Tibial nerve (tissue), 4 donors: ENCODE results near the gene PPHLN1. TPM values are rescaled to one million over a fixed set of nuclear protein-coding genes. Genes with fewer than 3 reads are reported as not detected.
A peak's percentile ranks its signal among the peaks of the same experiment; 100 is the strongest.

ENCODE experiments used
- DNase-seq, 2 donors: peaks; one replicate each; pipeline ENCODE4 v3.0.0-alpha.2; 2019; ENCODE audit warnings: low spot score in 2 of 2
- H3K27ac ChIP-seq, 4 donors: fragments of 200-600 bp; sonication (generic) in 3 of 4; one replicate each; pipeline ENCODE4 v1.5.1; 2017 to 2019; ENCODE audit warnings: mild to moderate bottlenecking in 1 of 4
- H3K27me3 ChIP-seq, 2 donors: fragments of 200-600 bp; sonication (generic) in 1 of 2; one replicate each; pipeline versions ENCODE4 v1.5.1 to v1.6.0; 2017 to 2019
- H3K36me3 ChIP-seq, 3 donors: fragments of 200-600 bp; sonication (generic); one replicate each; pipeline ENCODE4 v1.5.1; 2018 to 2019
- H3K4me1 ChIP-seq, 4 donors: fragments of 200-600 bp; sonication (generic) in 3 of 4; one replicate each; pipeline ENCODE4 v1.5.1; 2017 to 2019
- H3K4me3 ChIP-seq, 4 donors: fragments of 200-600 bp; sonication (generic) in 3 of 4; one replicate each; pipeline ENCODE4 v1.5.1; 2017 to 2019; ENCODE audit warnings: mild to moderate bottlenecking in 1 of 4, moderate library complexity in 1 of 4
- H3K9me3 ChIP-seq, 4 donors: fragments of 200-600 bp; sonication (generic) in 3 of 4; one replicate each; pipeline ENCODE4 v1.5.1; 2017 to 2019
- EP300 ChIP-seq, 2 donors: sonication (generic); formaldehyde crosslinking; IDR thresholded peaks; one replicate each; pipeline ENCODE4 v1.6.1; 2017; ENCODE audit warnings: antibody characterized with exemption in 2 of 2, mild to moderate bottlenecking in 1 of 2
- POLR2A ChIP-seq, 2 donors: fragments of 450-650 bp; IDR thresholded peaks; one replicate each; pipeline ENCODE4 v1.6.1; 2017; ENCODE audit warnings: antibody characterized with exemption in 2 of 2, mild to moderate bottlenecking in 2 of 2, moderate library complexity in 2 of 2
- WGBS, 2 donors: methylation state at CpG; one replicate each; pipeline ENCODE4 v1.1.5; 2018; 5-methylcytosine and 5-hydroxymethylcytosine counted together
- total RNA-seq, 4 donors: library from RNA; depleted of rRNA; stranded (reverse); fragments of >200 nt; gene quantifications; one replicate each; pipeline ENCODE4 v1.1.0, GENCODE V29; 2016
- TF ChIP-seq, protein P1 (sequence below), 5 experiments: fragments of 200-600 bp in 3 of 5; fragments of 450-650 bp in 2 of 5; sonication (generic) in 3 of 5; IDR thresholded peaks; one replicate each; pipeline ENCODE4 v1.5.1; 2016 to 2019; ENCODE audit warnings: antibody characterized with exemption in 5 of 5, mild to moderate bottlenecking in 3 of 5, moderate library complexity in 2 of 5

PPHLN1 gene
- total RNA-seq, 4 donors from 2014 or later, result 38.6 to 64.5 (median 51.7) TPM

DNA sequence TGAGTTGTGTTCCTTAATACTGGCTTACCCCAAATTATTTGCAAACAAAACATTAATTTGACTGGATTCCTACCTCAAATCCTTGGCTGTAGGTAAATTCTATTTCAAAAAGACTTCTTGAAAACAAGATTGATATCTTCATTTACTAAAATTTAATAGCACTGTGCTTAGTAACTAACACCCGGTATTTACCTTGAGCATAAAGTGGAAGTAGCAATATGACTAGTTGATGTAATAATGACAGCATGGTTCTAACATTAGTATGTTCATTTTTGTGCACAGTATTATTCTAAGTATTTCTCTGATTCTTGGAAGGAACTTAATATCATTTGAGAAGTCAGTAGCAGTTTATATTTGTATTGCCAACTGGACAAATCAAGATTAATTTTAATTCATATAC lies 96.8 kb downstream of the PPHLN1 start:
- TF ChIP-seq POLR2A (IDR thresholded peaks at IDR 0.05) (no peak), EP300 (IDR thresholded peaks at IDR 0.05) (no peak)
- TF ChIP-seq, protein P1, sequence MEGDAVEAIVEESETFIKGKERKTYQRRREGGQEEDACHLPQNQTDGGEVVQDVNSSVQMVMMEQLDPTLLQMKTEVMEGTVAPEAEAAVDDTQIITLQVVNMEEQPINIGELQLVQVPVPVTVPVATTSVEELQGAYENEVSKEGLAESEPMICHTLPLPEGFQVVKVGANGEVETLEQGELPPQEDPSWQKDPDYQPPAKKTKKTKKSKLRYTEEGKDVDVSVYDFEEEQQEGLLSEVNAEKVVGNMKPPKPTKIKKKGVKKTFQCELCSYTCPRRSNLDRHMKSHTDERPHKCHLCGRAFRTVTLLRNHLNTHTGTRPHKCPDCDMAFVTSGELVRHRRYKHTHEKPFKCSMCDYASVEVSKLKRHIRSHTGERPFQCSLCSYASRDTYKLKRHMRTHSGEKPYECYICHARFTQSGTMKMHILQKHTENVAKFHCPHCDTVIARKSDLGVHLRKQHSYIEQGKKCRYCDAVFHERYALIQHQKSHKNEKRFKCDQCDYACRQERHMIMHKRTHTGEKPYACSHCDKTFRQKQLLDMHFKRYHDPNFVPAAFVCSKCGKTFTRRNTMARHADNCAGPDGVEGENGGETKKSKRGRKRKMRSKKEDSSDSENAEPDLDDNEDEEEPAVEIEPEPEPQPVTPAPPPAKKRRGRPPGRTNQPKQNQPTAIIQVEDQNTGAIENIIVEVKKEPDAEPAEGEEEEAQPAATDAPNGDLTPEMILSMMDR (IDR thresholded peaks at IDR 0.05), result no peak
- Histone ChIP-seq H3K36me3 (no peaks in the 10 kb centered on the region), H3K27ac (peak overlapping the region in 1 of 4 donors; percentile 8), H3K27me3 (no peaks in the 10 kb centered on the region), H3K4me1 (peaks cover 0 to 22% (median 3%) of the 10 kb centered on the region in 4 donors), H3K9me3 (no peaks in the 10 kb centered on the region), H3K4me3 (no peak overlapping the region)
- WGBS, 2 donors, result 73 to 83% methylated on average over 1 of the region's 1 CpG
- DNase-seq, result no peak

DNA sequence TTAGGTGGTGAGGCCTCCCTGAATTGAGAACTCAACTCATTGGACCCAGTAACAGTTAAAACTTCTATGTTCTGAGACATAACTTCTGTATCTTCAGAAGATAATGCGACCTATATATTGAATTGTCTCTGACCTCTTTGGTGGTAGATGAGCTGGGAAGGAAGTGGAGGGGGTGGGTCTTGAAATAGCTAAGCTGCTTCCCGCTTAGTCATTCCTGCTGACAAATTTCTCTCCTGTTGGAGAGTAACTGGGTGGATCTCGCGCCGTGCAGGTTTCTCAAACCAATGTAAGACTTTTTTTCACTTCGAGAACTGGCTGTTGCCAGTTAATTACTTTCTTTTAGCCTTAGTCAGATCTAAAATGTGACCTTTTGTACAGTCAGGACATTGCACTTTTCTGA lies 100.8 kb downstream of the PPHLN1 start:
- 79 to 93% methylated on average over 6 of the region's 6 CpGs for WGBS, 2 donors
- H3K27me3 ChIP-seq, result no peaks in the 10 kb centered on the region
- no peak for TF ChIP-seq POLR2A (IDR thresholded peaks at IDR 0.05)
- no peak for TF ChIP-seq EP300 (IDR thresholded peaks at IDR 0.05)
- TF ChIP-seq, protein P1 (IDR thresholded peaks at IDR 0.05), result no peak
- no peaks in the 10 kb centered on the region for H3K36me3 ChIP-seq
- no peak for DNase-seq
- H3K4me3 ChIP-seq, result no peak overlapping the region
- no peaks in the 10 kb centered on the region for H3K9me3 ChIP-seq
- peaks cover 0 to 12% (median 2%) of the 10 kb centered on the region in 4 donors for H3K4me1 ChIP-seq
- no peak overlapping the region for H3K27ac ChIP-seq

DNA sequence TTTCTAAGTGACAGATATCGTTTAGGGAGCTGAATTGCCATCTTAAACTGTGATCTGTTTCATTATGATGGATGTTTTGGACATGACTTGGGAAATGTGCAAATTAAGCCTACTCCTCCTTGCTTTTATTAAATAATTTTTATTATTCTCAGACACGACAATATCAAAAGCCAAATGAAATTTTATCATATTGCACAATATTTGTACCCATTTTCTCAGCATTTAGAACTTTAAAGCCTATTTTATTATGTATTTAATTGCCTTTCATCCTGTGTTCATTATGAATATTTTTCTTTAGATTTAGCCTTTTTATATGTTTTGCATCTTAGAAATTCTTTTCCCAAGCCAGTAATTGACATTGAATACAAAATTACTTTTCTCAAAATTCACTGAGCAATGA lies 102.9 kb downstream of the PPHLN1 start:
- no peak overlapping the region for H3K4me3 ChIP-seq
- no peaks in the 10 kb centered on the region for H3K27me3 ChIP-seq
- TF ChIP-seq POLR2A (IDR thresholded peaks at IDR 0.05) (no peak), EP300 (IDR thresholded peaks at IDR 0.05) (no peak)
- TF ChIP-seq, protein P1 (IDR thresholded peaks at IDR 0.05), result no peak
- H3K36me3 ChIP-seq, result peaks cover 0 to 10% (median 0%) of the 10 kb centered on the region in 3 donors
- 57 to 60% methylated on average over 2 of the region's 2 CpGs for WGBS, 2 donors
- DNase-seq, result no peak
- no peak overlapping the region for H3K27ac ChIP-seq
- H3K9me3 ChIP-seq, result no peaks in the 10 kb centered on the region
- no peaks in the 10 kb centered on the region for H3K4me1 ChIP-seq

DNA sequence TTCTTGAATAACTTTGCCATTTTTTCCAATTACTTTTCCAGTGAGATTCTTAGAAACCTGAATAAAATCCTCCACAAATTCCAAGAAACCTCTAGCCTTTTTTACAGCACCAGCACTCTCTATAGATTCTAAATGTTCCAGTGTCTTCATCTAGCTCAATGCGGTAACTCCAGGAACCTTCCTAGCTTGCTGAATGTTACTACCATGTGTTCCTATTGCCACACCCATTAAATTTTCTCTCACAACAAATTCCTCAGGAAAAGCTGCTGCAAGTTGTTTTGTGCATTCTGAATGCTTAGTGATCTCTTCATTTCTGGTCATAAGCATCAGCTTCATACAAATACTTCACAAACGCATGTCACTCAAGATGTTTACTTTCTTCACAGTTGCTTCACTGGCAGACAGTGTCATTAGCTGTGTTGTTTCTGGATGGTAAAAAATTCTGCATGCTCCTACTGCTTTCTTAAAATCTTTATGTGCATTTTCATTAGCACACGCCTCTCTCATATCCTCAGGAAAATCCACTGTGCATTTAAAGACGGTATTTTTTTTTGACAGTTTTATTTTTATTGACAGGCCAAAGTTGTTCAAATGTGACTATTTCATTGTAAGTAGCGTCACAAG lies 106.7 kb downstream of the PPHLN1 start:
- DNase-seq, result no peak
- TF ChIP-seq, protein P1 (IDR thresholded peaks at IDR 0.05), result no peak
- TF ChIP-seq EP300 (IDR thresholded peaks at IDR 0.05) (no peak), POLR2A (IDR thresholded peaks at IDR 0.05) (no peak)
- no peak overlapping the region for H3K4me3 ChIP-seq
- H3K36me3 ChIP-seq, result peaks cover 0 to 10% (median 0%) of the 10 kb centered on the region in 3 donors
- H3K27ac ChIP-seq, result no peak overlapping the region
- H3K9me3 ChIP-seq, result no peaks in the 10 kb centered on the region
- 92 to 95% methylated on average over 5 of the region's 5 CpGs for WGBS, 2 donors
- H3K27me3 ChIP-seq, result no peaks in the 10 kb centered on the region
- no peaks in the 10 kb centered on the region for H3K4me1 ChIP-seq

DNA sequence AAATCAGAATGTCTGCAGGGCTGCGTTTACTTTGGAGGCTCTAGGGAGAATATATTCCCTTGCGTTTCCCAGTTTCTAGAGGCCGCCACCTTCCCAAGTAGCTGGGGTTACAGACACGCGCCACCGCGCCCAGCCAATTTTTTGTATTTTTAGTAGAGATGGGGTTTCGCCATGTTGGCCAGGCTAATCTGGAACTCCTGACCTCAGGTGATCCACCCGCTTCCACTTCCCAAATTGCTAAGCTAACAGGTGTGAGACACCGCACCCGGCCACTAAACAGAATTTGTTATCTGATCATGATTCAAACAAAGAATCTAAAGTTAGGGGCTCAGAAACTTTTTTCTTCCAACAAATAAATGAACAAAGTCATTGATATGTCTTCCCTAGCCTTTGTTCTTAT lies 114.6 kb downstream of the PPHLN1 start:
- Histone ChIP-seq H3K27me3 (no peaks in the 10 kb centered on the region), H3K4me3 (no peak overlapping the region), H3K9me3 (peaks cover 0 to 12% (median 0%) of the 10 kb centered on the region in 4 donors), H3K36me3 (peaks cover 0 to 52% (median 13%) of the 10 kb centered on the region in 3 donors), H3K27ac (no peak overlapping the region), H3K4me1 (no peaks in the 10 kb centered on the region)
- no peak for DNase-seq
- TF ChIP-seq, protein P1 (IDR thresholded peaks at IDR 0.05), result no peak
- TF ChIP-seq POLR2A (IDR thresholded peaks at IDR 0.05) (no peak), EP300 (IDR thresholded peaks at IDR 0.05) (no peak)
- WGBS, 2 donors, result 96 to 98% methylated on average over 11 of the region's 11 CpGs
